Measurements from ENCODE around the gene ALPK3. TPM values are rescaled to one million over a fixed set of nuclear protein-coding genes. Genes with fewer than 3 reads are reported as not detected.

ALPK3 gene
- total RNA-seq, 1 experiment from 2014 or later = 2.0 TPM

GRCh38 chr15:84899750-84900149, 82.6 kb downstream of the ALPK3 start:
- ChIA-PET POLR2A (interaction anchor here (0.6 kb wide), 1 partner anchor 268 kb away, joined by 4 read pairs; no protein-coding TSS in a partner anchor), CTCF (no interaction called here), RAD21 (ENCODE audit: low non-redundant PET in 1 of 2, low total read pairs in 2 of 2, uncharacterized antibody in 2 of 2, unreplicated experiment in 2 of 2) (no interaction called here)
- peaks cover 0 to 6% of the 10 kb centered on the region in 2 experiments; a peak in 1 of 4 replicates for H3K4me1 ChIP-seq (ENCODE audit: control insufficient read depth in 1 of 2, insufficient read depth in 2 of 2, low read length in 2 of 2)
- H3K9me3 ChIP-seq (ENCODE audit: control insufficient read depth in 1 of 2, insufficient read depth in 1 of 2, low read depth in 1 of 2, low read length in 2 of 2) = no peaks in the 10 kb centered on the region
- no peaks in the 10 kb centered on the region for H4K20me1 ChIP-seq (ENCODE audit: insufficient read depth)
- intact Hi-C loops (cut with micrococcal nuclease) = no loop called here
- H3K4me2 ChIP-seq (ENCODE audit: low read length) = no peak overlapping the region
- H3K27ac ChIP-seq (ENCODE audit: low read depth, low read length) = no peak overlapping the region
- no peak for TF ChIP-seq EZH2 (IDR thresholded peaks at IDR 0.05)
- no peak for TF ChIP-seq SP1 (IDR thresholded peaks at IDR 0.05; ENCODE audit: low read depth)
- TF ChIP-seq CEBPB (IDR thresholded peaks at IDR 0.05; ENCODE audit: low read depth) = no peak
- no peak for TF ChIP-seq SIN3A (IDR thresholded peaks at IDR 0.05; ENCODE audit: low read depth)
- TF ChIP-seq SRF (IDR thresholded peaks at IDR 0.05; ENCODE audit: low read depth) = no peak
- TF ChIP-seq CBX3 (IDR thresholded peaks at IDR 0.05; ENCODE audit: low read depth) = no peak
- no peak for TF ChIP-seq YY1 (IDR thresholded peaks at IDR 0.05; ENCODE audit: extremely low read depth, insufficient replicate concordance, low read depth, low read length)
- no peak for TF ChIP-seq EZH2phosphoT487 (IDR thresholded peaks at IDR 0.05; ENCODE audit: borderline replicate concordance)
- no peak for TF ChIP-seq CTCF (IDR thresholded peaks at IDR 0.05 in 2 of 3, conservative IDR thresholded peaks at IDR 0.05 in 1 of 3; ENCODE audit: borderline replicate concordance in 1 of 3, insufficient read depth in 1 of 3, low read depth in 2 of 3, low read length in 2 of 3)
- TF ChIP-seq POLR2A (IDR thresholded peaks at IDR 0.05; ENCODE audit: borderline replicate concordance, extremely low read depth, insufficient read depth, insufficient read length) = no peak
- TF ChIP-seq ATF3 (IDR thresholded peaks at IDR 0.05) = no peak
- no peak for TF ChIP-seq ZNF274 (IDR thresholded peaks at IDR 0.05; ENCODE audit: low read depth, low read length)
- no peak for TF ChIP-seq EGR1 (IDR thresholded peaks at IDR 0.05; ENCODE audit: low read depth)
- TF ChIP-seq FOSL1 (IDR thresholded peaks at IDR 0.05; ENCODE audit: low read depth) = no peak
- TF ChIP-seq JUND (IDR thresholded peaks at IDR 0.05) = no peak
- no peak for TF ChIP-seq ELF1 (IDR thresholded peaks at IDR 0.05; ENCODE audit: borderline replicate concordance, low read depth)
- TF ChIP-seq ZBTB33 (IDR thresholded peaks at IDR 0.05; ENCODE audit: extremely low read depth, insufficient replicate concordance, low read length) = no peak
- no peaks in the 10 kb centered on the region for H3K27me3 ChIP-seq (ENCODE audit: insufficient read depth, low read length)
- ATAC-seq (no peak), DNase-seq (ENCODE audit: low read depth, low spot score) (no peak)
- no peak overlapping the region for H3K4me3 ChIP-seq (replicated peaks in 1 of 2; ENCODE audit: low read depth in 1 of 2, low read length in 2 of 2)
- H3K9ac ChIP-seq (ENCODE audit: low read length) = no peak overlapping the region
- H3K36me3 ChIP-seq (ENCODE audit: control insufficient read depth in 1 of 2, insufficient read depth in 2 of 2, low read length in 2 of 2) = no peaks in the 10 kb centered on the region
- no peaks in the 10 kb centered on the region for H3K9me2 ChIP-seq (ENCODE audit: insufficient read depth)
- H2AFZ ChIP-seq (ENCODE audit: low read depth, low read length, poor library complexity, severe bottlenecking) = no peak overlapping the region
- H3K79me2 ChIP-seq (ENCODE audit: insufficient read depth, low read length) = no peaks in the 10 kb centered on the region
- BruUV-seq (replicated peaks) = no TSS peak
